Stimulated activated CD4-positive, alpha-beta T cell treated with anti-CD3 and anti-CD28 coated beads, Interleukin-12 subunit alpha, Interleukin-12 subunit beta, amount 100 ng/mL, for 4 hours (primary cell): ENCODE data around the gene ATRAID.
"Not testable (repeated sequence)": the region's sequence is repeated elsewhere in the genome, so short reads cannot be mapped to it uniquely, and the experiment has no call there.

Experiments used
- DNase-seq: peaks from one replicate; pipeline ENCODE4 v3.0.0-alpha.2; 2020

The ATRAID gene

GRCh38 chr2:27194538-27195354 is 17.1 kb upstream of the ATRAID start:
- DNase-seq, result no peak

- not testable (repeated sequence) for DNase-seq
Measured at GRCh38 chr2:27195799-27196198, 16.0 kb upstream of the ATRAID start.

- not testable (repeated sequence) for DNase-seq
Measured at GRCh38 chr2:27198068-27198467, 13.8 kb upstream of the ATRAID start.

- no peak for DNase-seq
Measured at GRCh38 chr2:27198627-27199026, 13.2 kb upstream of the ATRAID start.

- DNase-seq, result no peak
Measured at GRCh38 chr2:27199241-27199640, 12.6 kb upstream of the ATRAID start.

- DNase-seq, result no peak
Measured at GRCh38 chr2:27201675-27202074, 10.2 kb upstream of the ATRAID start.

- no peak for DNase-seq
Measured at GRCh38 chr2:27202854-27203253, 9.0 kb upstream of the ATRAID start.

- no peak for DNase-seq
Measured at GRCh38 chr2:27203741-27204140, 8.1 kb upstream of the ATRAID start.

GRCh38 chr2:27204566-27204965 is 7.3 kb upstream of the ATRAID start:
- no peak for DNase-seq

- DNase-seq, result no peak
Measured at GRCh38 chr2:27205206-27205605, 6.6 kb upstream of the ATRAID start.

GRCh38 chr2:27206346-27206745 is 5.5 kb upstream of the ATRAID start:
- no peak for DNase-seq

GRCh38 chr2:27208486-27209050 is 3.3 kb upstream of the ATRAID start:
- DNase-seq, result no peak

- DNase-seq, result no peak
Measured at GRCh38 chr2:27209621-27210401, 2.0 kb upstream of the ATRAID start.

GRCh38 chr2:27211241-27211942 is 449 bp upstream of the ATRAID start:
- DNase-seq, result peak; percentile 80

- no peak for DNase-seq
Measured at GRCh38 chr2:27212626-27213471, 1.0 kb downstream of the ATRAID start.

- DNase-seq, result no peak
Measured at GRCh38 chr2:27214941-27215340, 3.1 kb downstream of the ATRAID start.

GRCh38 chr2:27216416-27217137 is 4.7 kb downstream of the ATRAID start:
- DNase-seq, result no peak

- DNase-seq, result peak; percentile 93
Measured at GRCh38 chr2:27217173-27218121, 5.6 kb downstream of the ATRAID start, which contains the start of gene CAD. Gene CAD, plus strand, starts transcription at chr2:27217369. Its CDS starts 183 bp downstream, at chr2:27217552.

GRCh38 chr2:27218614-27219013 is 6.8 kb downstream of the ATRAID start:
- no peak for DNase-seq

- no peak for DNase-seq
Measured at GRCh38 chr2:27219091-27219490, 7.2 kb downstream of the ATRAID start.
